ENCODE measurements around the gene TRIM59. TPM values are rescaled to one million over a fixed set of nuclear protein-coding genes. Genes with fewer than 3 reads are reported as not detected.
A peak's percentile ranks its signal among the peaks of the same experiment; 100 is the strongest.

The TRIM59 gene
- total RNA-seq, 4 donors from 2014 or later: 0.32 to 1.6 (median 1.4) TPM

DNA sequence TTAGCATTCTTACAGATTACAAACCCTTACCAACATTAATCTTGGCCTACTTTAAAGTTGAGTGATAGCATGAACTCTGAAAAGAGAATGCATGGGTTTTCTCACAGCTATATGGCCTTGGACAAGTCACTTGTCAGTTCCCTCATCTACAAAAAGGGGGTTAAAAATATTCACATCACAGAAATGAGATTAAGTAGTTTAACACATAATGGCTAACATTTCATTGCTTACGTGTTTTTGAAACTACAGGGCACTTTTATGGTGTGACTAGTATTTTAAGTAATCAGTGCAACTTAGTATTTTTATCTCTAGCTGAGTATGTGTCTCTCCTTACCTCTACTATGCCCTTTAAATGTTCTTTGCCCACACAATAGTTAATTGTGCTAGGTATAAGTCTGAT lies 13.8 kb downstream of the TRIM59 start:
- no peak for DNase-seq (ENCODE audit: low spot score)
- ATAC-seq (ENCODE audit: low FRiP score): no peak
- TF ChIP-seq, protein P1, sequence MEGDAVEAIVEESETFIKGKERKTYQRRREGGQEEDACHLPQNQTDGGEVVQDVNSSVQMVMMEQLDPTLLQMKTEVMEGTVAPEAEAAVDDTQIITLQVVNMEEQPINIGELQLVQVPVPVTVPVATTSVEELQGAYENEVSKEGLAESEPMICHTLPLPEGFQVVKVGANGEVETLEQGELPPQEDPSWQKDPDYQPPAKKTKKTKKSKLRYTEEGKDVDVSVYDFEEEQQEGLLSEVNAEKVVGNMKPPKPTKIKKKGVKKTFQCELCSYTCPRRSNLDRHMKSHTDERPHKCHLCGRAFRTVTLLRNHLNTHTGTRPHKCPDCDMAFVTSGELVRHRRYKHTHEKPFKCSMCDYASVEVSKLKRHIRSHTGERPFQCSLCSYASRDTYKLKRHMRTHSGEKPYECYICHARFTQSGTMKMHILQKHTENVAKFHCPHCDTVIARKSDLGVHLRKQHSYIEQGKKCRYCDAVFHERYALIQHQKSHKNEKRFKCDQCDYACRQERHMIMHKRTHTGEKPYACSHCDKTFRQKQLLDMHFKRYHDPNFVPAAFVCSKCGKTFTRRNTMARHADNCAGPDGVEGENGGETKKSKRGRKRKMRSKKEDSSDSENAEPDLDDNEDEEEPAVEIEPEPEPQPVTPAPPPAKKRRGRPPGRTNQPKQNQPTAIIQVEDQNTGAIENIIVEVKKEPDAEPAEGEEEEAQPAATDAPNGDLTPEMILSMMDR (IDR thresholded peaks at IDR 0.05): no peak

DNA sequence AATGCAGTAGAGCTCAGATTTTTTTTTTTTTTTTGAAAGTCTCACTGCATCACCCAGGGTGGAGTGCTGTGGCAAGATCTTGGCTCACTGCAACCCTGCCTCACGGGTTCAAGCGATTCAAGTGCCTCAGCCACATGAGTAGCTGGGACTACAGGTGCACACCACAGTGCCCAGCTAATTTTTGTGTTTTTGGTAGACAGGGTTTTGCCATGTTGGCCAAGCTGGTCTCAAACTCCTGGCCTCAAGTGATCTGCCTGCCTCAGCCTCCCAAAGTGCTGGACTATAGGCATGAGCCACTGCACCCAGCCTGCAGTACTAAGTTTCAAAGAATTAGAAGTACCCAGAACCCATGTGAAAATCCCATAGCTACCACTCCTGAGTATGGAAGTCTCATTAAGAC lies 14.5 kb downstream of the TRIM59 start:
- no peak for ATAC-seq (ENCODE audit: low FRiP score)
- TF ChIP-seq, protein P1 (IDR thresholded peaks at IDR 0.05): no peak
- DNase-seq (ENCODE audit: low spot score): no peak

DNA sequence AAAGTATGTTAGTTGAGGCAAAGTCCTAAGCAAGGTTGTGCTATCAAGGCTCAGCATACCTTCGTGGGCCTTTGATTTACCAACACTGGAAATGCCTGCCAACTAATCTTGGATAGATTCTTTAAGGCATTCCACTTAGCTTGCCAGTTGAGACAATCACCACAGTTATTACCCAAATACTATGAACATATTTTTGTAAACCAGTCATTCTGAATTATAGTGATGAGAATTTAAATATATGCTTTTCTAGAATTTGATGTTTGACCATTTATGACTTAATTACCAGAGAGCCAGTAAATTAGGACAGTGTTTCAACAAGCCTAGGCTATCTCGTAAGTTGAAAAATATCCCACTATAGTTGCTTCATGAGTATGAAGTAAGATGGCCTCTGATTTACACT lies 15.5 kb downstream of the TRIM59 start:
- DNase-seq (ENCODE audit: low spot score) (no peak), ATAC-seq (ENCODE audit: low FRiP score) (peak; percentile 77)
- TF ChIP-seq, protein P1 (IDR thresholded peaks at IDR 0.05): no peak

DNA sequence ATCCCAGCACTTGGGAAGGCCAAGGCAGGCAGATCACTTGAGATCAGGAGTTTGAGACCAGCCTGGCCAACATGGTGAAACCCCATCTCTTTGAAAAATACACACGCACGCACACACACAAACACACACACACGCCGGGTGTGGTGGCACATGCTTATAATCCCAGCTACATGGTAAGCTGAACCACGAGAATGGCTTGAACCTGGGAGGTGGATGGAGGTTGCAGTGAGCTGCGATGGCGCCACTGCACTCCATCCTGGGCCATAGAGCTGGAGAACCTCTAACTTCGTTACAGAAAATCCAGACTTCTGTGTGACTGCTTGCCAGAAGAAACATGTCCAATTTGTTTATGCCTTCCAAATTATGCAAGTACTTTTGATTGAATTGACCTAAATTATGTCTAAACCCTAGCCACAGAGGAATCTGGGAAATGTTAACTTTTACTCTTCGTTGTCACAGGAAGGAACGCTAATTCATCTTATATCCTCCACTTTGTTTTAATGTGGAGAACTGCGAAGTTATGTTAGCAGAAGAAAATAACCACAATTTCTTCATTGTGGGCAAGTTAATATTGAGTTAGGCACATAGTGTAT lies 21.7 kb downstream of the TRIM59 start:
- ATAC-seq (ENCODE audit: low FRiP score) (no peak), DNase-seq (ENCODE audit: low spot score) (no peak)
- TF ChIP-seq, protein P1 (IDR thresholded peaks at IDR 0.05): no peak

DNA sequence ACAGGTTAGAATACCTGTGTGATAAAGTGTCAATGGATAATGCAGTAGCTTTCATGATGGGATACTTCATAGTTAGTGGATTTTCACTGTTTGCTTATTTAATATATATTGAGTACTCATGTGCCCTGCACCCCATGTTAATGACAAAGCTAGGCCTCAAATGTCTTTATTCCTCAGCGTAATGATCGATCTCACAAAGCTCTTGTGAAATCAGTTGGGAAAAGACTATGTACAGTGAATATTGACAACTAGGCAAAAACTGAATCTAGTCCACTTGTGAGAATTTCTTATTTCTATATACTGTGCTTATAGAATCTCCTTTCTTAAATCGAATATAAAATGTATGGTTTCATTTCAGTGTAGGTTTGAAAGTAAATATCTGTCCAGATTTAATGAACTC lies 32.3 kb downstream of the TRIM59 start:
- no peak for DNase-seq (ENCODE audit: low spot score)
- ATAC-seq (ENCODE audit: low FRiP score): no peak
- TF ChIP-seq, protein P1 (IDR thresholded peaks at IDR 0.05): no peak

DNA sequence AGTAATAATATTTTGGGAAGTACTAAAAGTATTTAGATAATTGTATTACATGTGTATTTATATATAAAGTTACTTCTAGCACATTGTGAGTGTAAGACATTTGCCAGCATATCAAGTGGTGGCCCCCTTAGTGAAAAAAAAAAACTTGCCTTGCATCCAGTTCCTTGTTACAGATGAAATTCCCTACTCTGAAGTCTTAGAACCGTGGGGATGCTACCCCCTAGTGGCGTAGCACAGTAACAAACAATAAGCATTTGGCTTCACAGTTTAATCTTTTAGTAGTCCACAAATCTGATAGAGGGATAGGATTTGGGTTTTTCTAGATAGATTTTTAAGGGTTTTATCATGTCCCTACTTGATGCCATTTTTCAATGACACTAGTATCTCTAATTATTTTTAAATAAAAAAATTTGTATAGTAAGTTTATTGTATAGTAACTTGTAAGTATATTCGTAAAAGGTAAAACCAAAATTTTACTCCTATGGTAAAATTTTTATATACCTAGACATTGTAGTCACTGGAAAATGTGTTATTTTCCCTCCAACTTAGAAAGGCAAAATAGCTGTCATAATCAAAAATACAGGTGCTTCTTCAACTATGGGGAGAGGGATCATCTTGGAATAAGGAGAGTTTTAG lies 35.9 kb downstream of the TRIM59 start:
- no peak for DNase-seq (ENCODE audit: low spot score)
- TF ChIP-seq, protein P1 (IDR thresholded peaks at IDR 0.05): peak in 2 of 3 donors; percentile 13 to 50
- no peak for ATAC-seq (ENCODE audit: low FRiP score)

DNA sequence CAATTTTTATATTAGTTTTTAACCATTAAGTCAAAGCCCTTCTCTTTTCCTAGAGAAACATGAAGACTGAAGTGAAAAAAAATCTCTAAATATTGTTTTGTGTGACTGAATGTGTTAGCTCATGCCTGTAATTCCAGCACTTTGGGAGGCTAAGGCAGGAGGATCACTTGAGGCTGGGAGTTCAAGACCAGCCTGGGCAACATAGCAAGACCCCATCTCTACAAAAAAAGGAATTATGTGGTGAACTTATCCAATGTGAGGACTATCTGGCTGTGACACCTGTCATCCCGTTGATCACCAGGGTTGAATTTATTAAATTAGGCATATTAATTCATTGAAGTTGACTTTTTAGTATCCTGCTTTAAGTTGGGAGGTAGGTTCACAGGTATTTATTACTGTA lies 37.1 kb downstream of the TRIM59 start:
- ATAC-seq (ENCODE audit: low FRiP score) (no peak), DNase-seq (ENCODE audit: low spot score) (no peak)
- TF ChIP-seq, protein P1 (IDR thresholded peaks at IDR 0.05): no peak

Data from omental fat pad (tissue), 4 donors.